Activated CD4-positive, CD25-positive, alpha-beta regulatory T cell treated with anti-CD3 and anti-CD28 coated beads, Interleukin-2, amount 50 U/mL, for 16 hours (primary cell): ENCODE data around the gene XXYLT1.

Source experiments
- DNase-seq: peaks from one replicate; pipeline ENCODE4 v3.0.0-alpha.2; 2020; ENCODE audit warnings: low read depth, low spot score

The XXYLT1 gene

DNA sequence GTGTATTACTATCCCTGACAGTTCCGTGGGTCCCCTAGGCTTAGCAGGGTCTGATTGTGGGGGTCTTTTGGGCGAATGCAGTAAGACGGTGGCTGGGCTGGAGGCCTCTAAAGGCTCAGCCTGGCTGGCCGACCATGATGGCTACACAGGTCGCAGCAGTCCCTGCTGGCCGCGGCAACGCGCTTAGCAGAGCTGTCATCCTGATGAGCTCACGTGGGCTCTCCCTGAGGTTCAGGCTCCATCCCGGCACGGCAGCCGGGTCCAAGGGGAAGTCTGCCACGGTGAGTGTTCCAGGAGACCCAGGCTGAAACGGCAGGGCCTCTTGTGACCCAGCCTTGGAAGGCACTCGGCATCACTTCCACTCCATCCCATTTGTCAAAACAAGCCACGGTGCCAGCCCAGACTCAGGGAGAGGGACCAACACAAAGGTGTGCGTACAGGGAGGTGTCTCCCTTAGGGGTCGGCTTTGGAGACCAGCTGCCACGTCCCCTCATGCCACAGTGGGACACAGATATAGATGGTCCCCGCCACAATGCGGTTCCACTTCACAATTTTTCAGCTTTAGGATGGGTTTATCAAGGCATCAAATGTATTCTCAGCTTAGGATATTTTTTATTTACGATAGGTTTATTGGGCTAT, 101.8 kb downstream of the XXYLT1 start:
- no peak for DNase-seq

- DNase-seq = no peak
These were observed 102.8 kb downstream of the XXYLT1 start for GRCh38 chr3:195168009-195168762.

DNA sequence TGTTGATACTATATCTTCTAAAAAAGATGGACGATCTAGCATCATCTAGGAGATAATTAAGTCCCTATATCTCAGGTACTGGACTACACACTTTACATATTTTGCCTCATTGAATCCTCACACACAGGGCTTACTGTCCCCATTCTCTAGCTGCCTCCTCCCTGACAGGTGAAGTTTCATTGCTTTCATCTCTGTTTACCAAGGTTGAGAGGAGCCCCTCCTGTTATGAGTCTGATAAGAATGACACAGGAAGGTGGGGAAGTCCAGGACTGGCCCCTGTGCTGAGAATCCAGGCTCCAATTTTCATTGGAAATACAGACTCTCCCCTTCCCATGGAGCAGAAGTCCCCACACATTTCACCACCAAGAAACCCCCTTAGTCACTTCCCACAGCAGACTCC, 105.2 kb downstream of the XXYLT1 start:
- DNase-seq = no peak

DNA sequence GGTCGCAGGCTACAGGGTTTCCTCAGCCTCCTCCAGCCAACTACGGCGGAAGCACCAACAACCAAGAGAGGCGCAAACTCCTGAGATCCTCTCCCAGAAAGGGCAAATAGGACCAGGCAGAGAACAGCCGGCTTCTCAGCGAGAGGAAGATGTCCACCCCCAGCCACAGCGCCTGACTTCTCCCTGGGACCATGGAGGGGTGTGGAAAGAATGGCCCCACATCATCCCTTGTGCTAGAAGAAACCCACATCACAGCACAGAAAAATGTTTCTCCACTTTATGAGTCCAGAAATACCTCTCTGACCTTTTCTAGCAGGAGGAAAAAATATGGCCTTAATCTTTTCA, 105.7 kb downstream of the XXYLT1 start:
- no peak for DNase-seq

DNA sequence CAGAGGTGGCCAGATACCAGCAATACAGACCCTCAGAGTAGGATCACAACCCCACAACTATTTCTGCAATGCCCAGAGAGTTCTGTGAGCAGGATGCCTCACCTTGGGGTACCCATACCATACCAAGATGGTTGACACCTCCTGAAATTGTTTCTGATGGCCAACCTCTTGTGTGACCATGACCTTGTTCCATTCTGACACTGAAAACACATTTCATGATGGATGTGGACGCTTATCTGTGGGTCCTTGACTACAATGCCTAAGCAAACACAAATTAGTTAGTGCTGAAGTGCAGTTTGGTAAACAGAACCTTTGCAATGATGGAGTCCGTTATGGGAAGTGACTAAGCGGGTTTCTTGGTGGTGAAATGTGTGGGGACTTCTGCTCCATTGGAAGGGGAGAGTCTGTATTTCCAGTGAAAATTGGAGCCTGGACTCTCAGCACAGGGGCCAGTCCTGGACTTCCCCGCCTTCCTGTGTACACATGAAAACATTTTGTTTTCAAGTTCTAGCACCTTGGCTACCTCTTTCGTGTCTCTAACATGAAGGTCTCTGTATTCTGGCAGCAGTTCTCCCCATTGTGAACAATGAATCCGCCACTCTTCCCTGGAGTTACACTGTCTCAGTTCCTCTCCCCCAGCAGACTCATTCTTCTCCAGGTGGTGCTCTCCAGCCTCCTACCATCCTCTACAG, 106.2 kb downstream of the XXYLT1 start:
- DNase-seq = no peak

GRCh38 chr3:195163719-195164572, 107.0 kb downstream of the XXYLT1 start:
- no peak for DNase-seq

- DNase-seq = no peak
These were observed 108.1 kb downstream of the XXYLT1 start for GRCh38 chr3:195162816-195163215.

DNA sequence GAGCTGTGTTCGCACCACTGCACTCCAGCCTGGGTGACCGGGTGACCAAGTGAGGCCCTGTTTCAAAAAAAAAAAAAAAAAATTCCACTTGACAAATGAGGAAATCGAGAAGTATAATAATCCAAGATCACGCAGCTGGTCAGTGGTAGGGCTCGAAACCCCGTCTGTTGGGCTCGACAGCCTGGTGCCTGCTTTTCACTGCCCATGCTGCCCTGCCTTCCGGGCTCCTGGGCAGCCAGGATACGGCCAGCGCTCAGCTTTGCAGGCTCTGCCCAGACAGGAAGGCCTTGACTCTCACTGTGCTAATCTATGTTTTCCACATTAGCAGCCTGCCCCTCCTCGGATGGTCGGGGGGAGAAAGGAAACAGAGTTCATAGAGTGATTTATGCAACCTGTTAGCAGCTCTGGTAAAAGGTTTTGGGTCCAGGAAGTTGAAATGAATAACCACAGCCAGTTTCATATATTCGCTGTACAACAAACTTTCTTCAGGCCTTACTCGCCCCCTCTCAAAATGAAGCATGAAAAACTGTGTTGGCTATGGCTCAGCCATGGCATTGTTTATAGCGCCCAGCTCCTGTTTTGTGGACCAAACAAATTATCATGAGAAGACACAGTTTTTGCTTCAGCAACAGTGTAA, 108.8 kb downstream of the XXYLT1 start:
- DNase-seq = no peak

DNA sequence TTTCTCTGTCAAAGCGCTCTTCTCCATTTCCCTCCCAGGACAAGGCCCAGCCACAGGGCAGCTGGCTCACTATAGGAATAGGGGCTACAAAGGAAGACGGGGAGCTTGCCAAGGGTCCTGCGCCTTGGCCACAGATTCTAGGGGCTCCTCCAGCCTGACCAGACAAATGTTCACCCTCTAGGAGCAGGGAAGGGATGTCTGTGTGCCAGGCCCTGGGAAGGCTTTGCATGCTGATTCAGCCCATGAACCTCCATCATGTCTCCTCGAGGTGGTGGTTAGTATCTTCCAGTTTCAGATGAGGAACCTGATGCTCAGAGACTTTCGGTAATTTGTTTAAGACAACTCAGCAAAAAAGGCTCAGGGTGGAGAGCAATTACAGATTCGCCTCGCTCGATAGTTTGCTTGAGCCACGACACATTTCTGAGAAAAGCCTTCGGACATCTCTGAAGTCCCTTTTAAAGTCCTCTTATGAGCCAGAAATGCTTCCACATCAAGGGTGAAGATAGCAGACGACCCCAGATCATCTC, 110.0 kb downstream of the XXYLT1 start:
- DNase-seq = no peak

GRCh38 chr3:195160257-195160898, 110.6 kb downstream of the XXYLT1 start:
- no peak for DNase-seq

DNA sequence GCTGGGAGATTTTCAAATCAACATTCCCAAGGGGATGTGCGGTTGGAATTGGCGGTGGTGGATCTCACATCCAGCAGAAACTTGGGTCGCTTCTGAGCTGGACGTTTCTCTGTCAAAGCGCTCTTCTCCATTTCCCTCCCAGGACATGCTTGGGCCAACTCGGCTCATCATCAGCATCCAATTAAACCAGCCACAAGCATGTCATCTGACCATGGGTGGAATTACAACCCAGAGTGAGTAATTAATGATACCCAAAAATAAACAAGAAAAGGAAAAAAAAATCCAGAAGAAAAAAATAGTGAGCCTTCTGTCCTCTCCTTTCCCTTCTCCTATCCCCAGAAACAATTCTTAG, 111.2 kb downstream of the XXYLT1 start:
- DNase-seq = no peak

- no peak for DNase-seq
These were observed 111.7 kb downstream of the XXYLT1 start for GRCh38 chr3:195159117-195159813.

- DNase-seq = no peak
These were observed 114.6 kb downstream of the XXYLT1 start for GRCh38 chr3:195156286-195156890.

DNA sequence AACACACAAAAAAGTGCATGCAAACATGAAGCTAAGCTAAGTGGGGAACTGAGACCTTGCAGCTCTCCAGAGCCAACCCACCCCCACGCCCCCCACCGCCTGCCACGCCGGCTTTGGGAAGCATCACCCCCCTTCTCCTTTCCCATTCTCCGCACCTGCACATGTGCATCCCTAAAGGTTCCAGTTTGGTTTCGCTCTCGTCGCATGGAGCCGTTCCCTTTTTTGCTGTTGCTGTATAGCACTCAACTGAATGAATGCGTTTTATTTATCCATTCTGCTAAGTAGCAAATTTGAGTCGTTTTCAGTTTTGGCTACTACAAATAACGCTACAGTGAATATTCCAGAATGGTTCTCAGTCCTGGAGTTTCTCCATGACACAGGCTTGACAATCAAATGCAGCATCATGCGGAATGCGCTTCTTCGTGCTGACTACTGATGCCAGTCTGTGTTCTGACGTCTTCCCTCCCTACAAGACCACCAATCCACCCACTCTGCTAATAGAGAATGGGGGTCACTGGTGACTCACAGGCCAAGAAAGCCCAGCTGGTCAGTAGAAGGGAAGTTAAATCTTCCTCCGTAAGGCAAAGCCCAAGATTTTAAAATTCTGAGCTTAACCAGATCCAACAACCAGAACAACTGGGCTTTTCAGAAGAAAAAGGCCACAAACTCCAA, 115.3 kb downstream of the XXYLT1 start:
- no peak for DNase-seq

- no peak for DNase-seq
These were observed 116.0 kb downstream of the XXYLT1 start for GRCh38 chr3:195154793-195155535.

DNA sequence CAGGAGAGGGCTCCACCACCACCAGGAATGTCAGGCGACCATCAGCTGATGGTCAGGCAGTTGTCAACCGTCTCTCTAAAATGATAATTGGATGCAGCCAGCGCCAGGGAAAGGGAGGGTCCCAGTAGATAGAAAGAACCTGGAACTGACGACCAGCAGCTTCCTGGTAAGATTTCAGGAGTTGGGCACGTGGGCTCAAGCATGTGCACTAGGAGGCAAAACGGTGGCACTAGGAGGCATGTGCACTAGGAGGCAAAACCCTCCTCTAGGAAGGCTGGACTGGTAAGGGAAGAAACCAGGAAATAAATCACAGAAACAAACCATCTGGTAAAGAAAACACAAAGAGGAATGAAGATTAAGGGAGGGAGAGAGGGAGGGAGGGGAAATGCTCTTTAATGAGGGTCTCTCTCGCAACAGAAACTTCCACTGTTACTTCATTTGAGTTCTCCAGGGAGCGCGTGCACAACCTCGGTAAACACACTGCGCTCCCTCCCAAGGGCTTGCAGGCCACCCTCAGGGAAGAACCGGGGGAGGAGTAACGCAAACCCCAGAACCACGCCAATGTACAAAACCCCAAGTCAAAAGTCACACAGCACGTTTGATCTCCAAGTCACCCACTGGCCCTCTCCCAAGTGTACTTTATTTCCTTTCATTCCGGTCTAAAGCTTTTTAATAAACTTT, 116.7 kb downstream of the XXYLT1 start:
- DNase-seq = no peak

GRCh38 chr3:195153653-195154052, 117.3 kb downstream of the XXYLT1 start:
- no peak for DNase-seq

- no peak for DNase-seq
These were observed 117.8 kb downstream of the XXYLT1 start for GRCh38 chr3:195153130-195153529.
